Neural cell (in vitro differentiated cells): ENCODE data around the gene APBB2. TPM values are rescaled to one million over a fixed set of nuclear protein-coding genes. Genes with fewer than 3 reads are reported as not detected.

ENCODE experiments used
- H2AFZ ChIP-seq: fragments of 200-600, 300-800 bp; sonication (generic), shearing (Covaris generic); 2 replicates; pipeline ENCODE4 v1.6.0; 2014; ENCODE audit warnings: low read depth, mild to moderate bottlenecking, antibody characterized with exemption, low read length, moderate library complexity
- H3F3A ChIP-seq: fragments of 200-600 bp; shearing (Covaris generic); 2 replicates; pipeline ENCODE4 v1.6.1; 2016; ENCODE audit warnings: mild to moderate bottlenecking, moderate library complexity, mixed read lengths, antibody characterized with exemption, low read length; ENCODE audit not compliant: insufficient read depth, poor library complexity, severe bottlenecking
- H3K27ac ChIP-seq: fragments of 200-600, 300-800 bp; sonication (generic), shearing (Covaris generic); 2 replicates; pipeline ENCODE4 v1.5.1; 2014; ENCODE audit warnings: mild to moderate bottlenecking, low read length, moderate library complexity
- H3K27me3 ChIP-seq: fragments of 300-800, 200-600 bp; sonication (generic), shearing (Covaris generic); 2 replicates; pipeline ENCODE4 v1.6.0; 2014; ENCODE audit warnings: mild to moderate bottlenecking, low read depth, low read length, moderate library complexity; ENCODE audit not compliant: insufficient read depth
- H3K36me3 ChIP-seq: fragments of 300-800, 200-600 bp; sonication (generic), shearing (Covaris generic); 2 replicates; pipeline ENCODE4 v1.5.1; 2014; ENCODE audit warnings: mild to moderate bottlenecking, antibody characterized with exemption, low read length, moderate library complexity; ENCODE audit not compliant: insufficient read depth
- H3K4me2 ChIP-seq: fragments of 300-800, 200-600 bp; sonication (generic), shearing (Covaris generic); 2 replicates; pipeline ENCODE4 v1.6.0; 2014; ENCODE audit warnings: mild to moderate bottlenecking, low read length
- H3K4me3 ChIP-seq: fragments of 300-800, 200-600 bp; sonication (generic), shearing (Covaris generic); 2 replicates; pipeline ENCODE4 v1.5.1; 2014; ENCODE audit warnings: mild to moderate bottlenecking, low read length, moderate library complexity
- H3K79me2 ChIP-seq: fragments of 200-600 bp; shearing (Covaris generic); replicated peaks from 2 replicates; pipeline ENCODE4 v1.6.0; 2014; ENCODE audit warnings: mild to moderate bottlenecking, low read length, moderate library complexity; ENCODE audit not compliant: insufficient read depth
- H3K9ac ChIP-seq: fragments of 300-800, 200-600 bp; sonication (generic), shearing (Covaris generic); 2 replicates; pipeline ENCODE4 v1.6.1; 2016; ENCODE audit warnings: mild to moderate bottlenecking, low read length, mixed read lengths
- H3K9me2 ChIP-seq: fragments of 200-600 bp; shearing (Covaris generic); 2 replicates; pipeline ENCODE4 v1.6.1; 2016; ENCODE audit warnings: mild to moderate bottlenecking, low read length, mixed read lengths; ENCODE audit not compliant: insufficient read depth
- H3K9me3 ChIP-seq: fragments of 200-600, 300-800 bp; sonication (generic), shearing (Covaris generic); 2 replicates; pipeline ENCODE4 v1.6.1; 2016; ENCODE audit warnings: mild to moderate bottlenecking, mixed run types, low read length, moderate library complexity, mixed read lengths
- H4K20me1 ChIP-seq: fragments of 200-600 bp; shearing (Covaris generic); 2 replicates; pipeline ENCODE4 v1.6.1; 2016; ENCODE audit warnings: mild to moderate bottlenecking, mixed run types; ENCODE audit not compliant: insufficient read depth
- CTCF ChIP-seq: fragments of 450-650 bp; IDR thresholded peaks from 2 replicates; pipeline ENCODE4 v1.5.1; 2014; ENCODE audit warnings: antibody characterized with exemption, mild to moderate bottlenecking, moderate library complexity; ENCODE audit not compliant: poor library complexity, severe bottlenecking
- EP300 ChIP-seq: fragments of 450-650 bp; conservative IDR thresholded peaks from 2 replicates; pipeline ENCODE4 v1.6.1; 2014; ENCODE audit warnings: antibody characterized with exemption, mild to moderate bottlenecking, moderate library complexity; ENCODE audit not compliant: poor library complexity, severe bottlenecking
- EZH2 ChIP-seq: fragments of 200-600, 300-800 bp; shearing (Covaris generic), sonication (generic); IDR thresholded peaks from 2 replicates; pipeline ENCODE4 v1.6.1; 2014; ENCODE audit warnings: antibody characterized with exemption, low read length, borderline replicate concordance, mild to moderate bottlenecking; ENCODE audit not compliant: insufficient read depth, poor library complexity, severe bottlenecking
- MXI1 ChIP-seq: fragments of 450-650 bp; conservative IDR thresholded peaks from 2 replicates; pipeline ENCODE4 v1.6.1; 2014; ENCODE audit warnings: antibody characterized with exemption, mild to moderate bottlenecking; ENCODE audit not compliant: poor library complexity, severe bottlenecking
- POLR2AphosphoS5 ChIP-seq: IDR thresholded peaks from 2 replicates; pipeline ENCODE4 v1.6.1; 2012
- RAD21 ChIP-seq: fragments of 450-650 bp; conservative IDR thresholded peaks from 2 replicates; pipeline ENCODE4 v1.6.1; 2014; ENCODE audit warnings: antibody characterized with exemption, mild to moderate bottlenecking, moderate library complexity
- REST ChIP-seq: IDR thresholded peaks from 2 replicates; pipeline ENCODE4 v1.6.1; 2012; ENCODE audit warnings: borderline replicate concordance
- SMC3 ChIP-seq: fragments of 450-650 bp; conservative IDR thresholded peaks from 2 replicates; pipeline ENCODE4 v1.6.1; 2014; ENCODE audit warnings: antibody characterized with exemption, mild to moderate bottlenecking, moderate library complexity; ENCODE audit not compliant: poor library complexity
- TAF1 ChIP-seq: IDR thresholded peaks from 2 replicates; pipeline ENCODE4 v1.6.1; 2012; ENCODE audit warnings: low read depth
- polyA plus RNA-seq: library from polyadenylated mRNA; depleted of rRNA; stranded (reverse); fragments of >200 nt; gene quantifications from 2 replicates; pipeline ENCODE4 v1.2.3, GENCODE V29; 2014

Gene APBB2
- polyA plus RNA-seq, 1 donor from 2014 or later, result 41.9 TPM

GRCh38 chr4:40808926-40809457 lies 405.4 kb downstream of the APBB2 start:
- Histone ChIP-seq H3K9me3 (no peaks in the 10 kb centered on the region), H3K36me3 (peaks cover 7% of the 10 kb centered on the region), H3K9ac (no peak overlapping the region), H3K27me3 (no peaks in the 10 kb centered on the region), H3K27ac (no peak overlapping the region), H2AFZ (no peak overlapping the region), H3K4me3 (no peak overlapping the region), H4K20me1 (no peaks in the 10 kb centered on the region), H3K9me2 (no peaks in the 10 kb centered on the region), H3K79me2 (no peaks in the 10 kb centered on the region), H3K4me2 (no peak overlapping the region), H3F3A (no peaks in the 10 kb centered on the region)
- no peak for TF ChIP-seq MXI1
- TF ChIP-seq CTCF, result no peak
- TF ChIP-seq EZH2, result no peak
- no peak for TF ChIP-seq REST
- no peak for TF ChIP-seq TAF1
- no peak for TF ChIP-seq POLR2AphosphoS5
- no peak for TF ChIP-seq RAD21
- no peak for TF ChIP-seq SMC3
- no peak for TF ChIP-seq EP300

GRCh38 chr4:40804598-40804997 lies 409.7 kb downstream of the APBB2 start:
- Histone ChIP-seq H3K9ac (no peak overlapping the region), H4K20me1 (no peaks in the 10 kb centered on the region), H3K36me3 (no peaks in the 10 kb centered on the region), H3K9me3 (no peaks in the 10 kb centered on the region), H3F3A (no peaks in the 10 kb centered on the region), H3K27me3 (no peaks in the 10 kb centered on the region), H3K27ac (no peak overlapping the region), H3K9me2 (no peaks in the 10 kb centered on the region), H2AFZ (no peak overlapping the region), H3K4me2 (no peak overlapping the region), H3K4me3 (no peak overlapping the region), H3K79me2 (no peaks in the 10 kb centered on the region)
- TF ChIP-seq POLR2AphosphoS5, result no peak
- no peak for TF ChIP-seq SMC3
- no peak for TF ChIP-seq EP300
- TF ChIP-seq CTCF, result no peak
- TF ChIP-seq EZH2, result no peak
- no peak for TF ChIP-seq MXI1
- no peak for TF ChIP-seq RAD21
- no peak for TF ChIP-seq REST
- TF ChIP-seq TAF1, result no peak
